Measurements from ENCODE around the gene MS4A3.

Gene MS4A3

GRCh38 chr11:60119710-60120109 is 63.2 kb downstream of the MS4A3 start:
- H3K4me1 ChIP-seq (ENCODE audit: low read length) = no peaks in the 10 kb centered on the region

More at GRCh38 chr11:60119710-60120109, 63.2 kb downstream of the MS4A3 start:
- H3K27me3 ChIP-seq (ENCODE audit: low read depth, low read length) = 0 out of 2 replicates have a peak, but pooled peaks cover 4% of the 10 kb centered on the region
- no peaks in the 10 kb centered on the region for H3K36me3 ChIP-seq (replicated peaks; ENCODE audit: low read depth, low read length)
- no peaks in the 10 kb centered on the region for H3K79me2 ChIP-seq (ENCODE audit: low read length)
- no peaks in the 10 kb centered on the region for H4K20me1 ChIP-seq (ENCODE audit: insufficient read depth, low read length)
- H2AFZ ChIP-seq (ENCODE audit: low read depth, low read length) = no peak overlapping the region
- H3K4me2 ChIP-seq (ENCODE audit: low read length) = no peak overlapping the region
- H3K9ac ChIP-seq (ENCODE audit: low read length) = no peak overlapping the region
- no peaks in the 10 kb centered on the region for H3K9me3 ChIP-seq (ENCODE audit: insufficient read depth, low read length)
- TF ChIP-seq CTCF (IDR thresholded peaks at IDR 0.05; ENCODE audit: low read depth, low read length) (no peak), EZH2phosphoT487 (IDR thresholded peaks at IDR 0.05; ENCODE audit: low read depth) (no peak)
- H3K4me3 ChIP-seq (ENCODE audit: low read length) = no peak overlapping the region
- H3K27ac ChIP-seq (ENCODE audit: low read length) = no peak overlapping the region

All from OCI-LY3 (cell line).